ENCODE data around the gene DDOST.
A peak's percentile ranks its signal among the peaks of the same experiment; 100 is the strongest.

Gene DDOST

GRCh38 chr1:20658166-20658915 lies 2.8 kb downstream of the DDOST start:
- DNase-seq, result no peak

- DNase-seq, result no peak
These were observed 4.1 kb downstream of the DDOST start for GRCh38 chr1:20657024-20657423.

DNA sequence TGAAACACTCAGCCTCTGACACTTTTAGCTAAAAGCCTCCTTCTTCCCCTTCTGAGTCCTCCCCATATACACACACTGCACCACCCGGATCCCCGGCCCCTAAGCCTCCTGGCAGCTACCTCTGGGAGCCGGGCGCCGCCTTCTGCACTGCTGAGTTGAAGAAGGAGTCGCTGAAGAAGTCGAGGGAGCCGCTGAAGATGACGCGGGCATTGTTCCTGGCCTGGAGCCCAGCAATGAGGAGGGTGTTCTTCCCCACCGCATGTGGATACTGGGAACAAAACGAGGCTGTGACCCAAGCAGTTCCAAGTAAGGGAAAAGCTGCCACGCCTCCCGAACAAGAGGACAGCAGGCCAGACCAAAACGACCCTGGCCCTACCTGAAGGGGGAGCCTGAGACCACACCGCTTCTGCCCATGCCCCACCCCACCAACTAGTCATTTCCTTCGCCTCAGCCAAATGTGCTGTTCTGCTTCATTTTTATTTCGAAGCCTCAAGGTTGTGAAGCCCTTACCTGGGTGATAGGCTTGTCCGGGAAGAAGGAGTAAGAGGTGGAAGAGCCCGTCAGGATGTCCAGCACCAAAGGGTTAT lies 7.0 kb downstream of the DDOST start:
- DNase-seq, result no peak

DNA sequence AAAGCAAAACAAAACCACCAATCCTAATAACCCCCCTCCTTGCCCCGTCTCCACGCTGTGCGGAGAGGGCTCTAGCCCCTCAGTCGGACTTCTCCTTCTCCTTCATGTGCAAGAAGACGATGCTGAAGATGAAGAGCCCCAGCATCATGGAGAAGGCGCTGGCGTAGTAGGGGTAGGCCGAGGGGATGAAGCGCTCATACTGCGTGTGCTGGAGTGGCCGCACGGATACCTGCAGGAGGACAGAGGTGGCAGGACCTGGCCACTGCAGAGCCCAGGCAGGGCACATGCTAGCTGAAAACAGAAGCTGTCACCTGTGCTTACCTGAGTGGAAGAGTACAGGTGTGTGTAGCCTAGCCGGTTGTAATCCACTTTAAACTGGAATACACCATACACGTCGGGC lies 8.9 kb downstream of the DDOST start:
- no peak for DNase-seq

DNA sequence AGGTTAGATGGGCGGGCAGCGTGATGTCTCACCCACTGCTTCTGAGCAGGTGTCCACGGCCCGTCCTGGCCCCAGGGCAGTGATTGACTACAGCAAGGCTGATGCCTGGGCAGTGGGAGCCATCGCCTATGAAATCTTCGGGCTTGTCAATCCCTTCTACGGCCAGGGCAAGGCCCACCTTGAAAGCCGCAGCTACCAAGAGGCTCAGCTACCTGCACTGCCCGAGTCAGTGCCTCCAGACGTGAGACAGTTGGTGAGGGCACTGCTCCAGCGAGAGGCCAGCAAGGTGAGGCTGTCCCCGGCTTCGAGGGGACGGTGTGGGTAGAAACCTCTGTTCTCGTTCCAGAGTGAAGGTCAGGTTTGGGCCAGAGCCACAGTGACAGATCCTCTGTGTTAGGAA lies 12.2 kb downstream of the DDOST start:
- DNase-seq, result no peak

DNA sequence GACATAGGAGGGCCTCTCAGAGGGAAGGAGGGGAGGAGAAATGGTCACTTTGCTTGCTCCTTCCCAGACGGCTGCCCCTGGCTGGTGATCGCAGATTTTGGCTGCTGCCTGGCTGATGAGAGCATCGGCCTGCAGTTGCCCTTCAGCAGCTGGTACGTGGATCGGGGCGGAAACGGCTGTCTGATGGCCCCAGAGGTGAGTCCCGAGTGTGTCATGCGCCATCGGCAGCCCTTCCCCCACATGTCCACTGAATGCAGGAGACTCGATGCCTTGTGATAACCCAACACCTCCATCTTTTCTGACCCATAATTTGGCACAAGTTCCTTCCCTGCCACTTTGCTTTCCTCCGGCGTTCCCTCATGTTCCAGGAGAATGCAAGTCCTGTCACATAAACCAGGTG lies 12.7 kb downstream of the DDOST start:
- no peak for DNase-seq

GRCh38 chr1:20645414-20645813 lies 15.8 kb downstream of the DDOST start:
- DNase-seq, result no peak

DNA sequence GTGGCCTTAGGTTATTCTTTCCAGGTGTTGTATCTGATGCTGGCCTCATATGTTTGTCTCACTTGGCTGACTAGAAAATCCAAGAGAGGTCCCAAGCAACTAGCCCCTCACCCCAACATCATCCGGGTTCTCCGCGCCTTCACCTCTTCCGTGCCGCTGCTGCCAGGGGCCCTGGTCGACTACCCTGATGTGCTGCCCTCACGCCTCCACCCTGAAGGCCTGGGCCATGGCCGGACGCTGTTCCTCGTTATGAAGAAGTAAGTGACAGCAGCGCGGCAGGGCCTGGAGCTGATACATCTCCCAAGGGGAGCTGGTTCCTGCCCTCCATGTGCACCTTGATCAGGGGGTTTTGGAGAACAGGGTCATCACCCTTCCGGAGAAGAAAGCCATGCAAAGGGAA lies 16.8 kb downstream of the DDOST start:
- no peak for DNase-seq

DNA sequence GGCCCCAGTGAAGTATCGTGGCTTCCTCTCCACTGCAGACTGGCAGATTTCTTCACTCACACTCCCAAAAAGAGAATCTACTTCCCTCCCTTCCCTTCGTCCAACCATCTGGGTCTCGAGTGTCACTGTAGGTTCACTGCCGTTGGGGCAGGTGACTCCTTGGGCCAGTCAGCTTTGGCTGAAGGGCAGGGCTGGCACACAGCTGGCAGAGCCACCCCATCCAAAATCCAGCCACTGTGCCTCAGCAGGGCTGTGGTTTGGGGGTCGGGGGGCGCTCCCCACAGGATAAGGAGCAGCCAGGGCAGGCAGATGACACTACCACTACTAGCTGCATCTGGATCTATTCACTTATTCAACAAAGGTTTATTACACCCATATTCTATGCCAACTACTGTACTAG lies 18.1 kb downstream of the DDOST start:
- DNase-seq, result no peak

GRCh38 chr1:20641975-20642374 lies 19.2 kb downstream of the DDOST start:
- DNase-seq, result no peak

GRCh38 chr1:20640183-20640597 lies 21.0 kb downstream of the DDOST start:
- DNase-seq, result no peak

- DNase-seq, result no peak
These were observed 24.3 kb downstream of the DDOST start for GRCh38 chr1:20636785-20637347.

- DNase-seq, result no peak
These were observed 26.5 kb downstream of the DDOST start for GRCh38 chr1:20634594-20635084.

- no peak for DNase-seq
These were observed 27.0 kb downstream of the DDOST start for GRCh38 chr1:20634065-20634593.

DNA sequence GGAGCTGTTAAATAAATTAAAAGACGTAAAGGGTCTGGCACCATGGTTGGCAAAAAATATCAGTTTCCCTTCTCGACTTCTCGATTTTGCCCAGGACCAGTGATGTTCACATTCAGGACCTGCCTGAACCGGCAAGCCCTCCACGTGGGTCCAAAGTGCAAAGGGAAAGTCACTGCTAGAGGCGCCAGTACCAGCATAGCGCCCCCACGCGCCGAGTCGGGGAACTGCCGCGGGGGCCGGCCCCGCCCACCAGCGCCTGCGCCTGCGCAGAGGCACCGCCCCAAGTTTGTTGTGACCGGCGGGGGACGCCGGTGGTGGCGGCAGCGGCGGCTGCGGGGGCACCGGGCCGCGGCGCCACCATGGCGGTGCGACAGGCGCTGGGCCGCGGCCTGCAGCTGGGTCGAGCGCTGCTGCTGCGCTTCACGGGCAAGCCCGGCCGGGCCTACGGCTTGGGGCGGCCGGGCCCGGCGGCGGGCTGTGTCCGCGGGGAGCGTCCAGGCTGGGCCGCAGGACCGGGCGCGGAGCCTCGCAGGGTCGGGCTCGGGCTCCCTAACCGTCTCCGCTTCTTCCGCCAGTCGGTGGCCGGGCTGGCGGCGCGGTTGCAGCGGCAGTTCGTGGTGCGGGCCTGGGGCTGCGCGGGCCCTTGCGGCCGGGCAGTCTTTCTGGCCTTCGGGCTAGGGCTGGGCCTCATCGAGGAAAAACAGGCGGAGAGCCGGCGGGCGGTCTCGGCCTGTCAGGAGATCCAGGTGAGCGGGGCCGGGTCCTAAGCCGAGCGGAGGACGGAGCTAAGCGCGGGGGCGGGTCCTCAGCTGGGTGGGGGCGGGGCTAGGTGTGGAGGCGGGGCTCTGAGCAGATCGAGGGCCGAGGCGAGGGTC lies 27.7 kb downstream of the DDOST start, which contains the start of gene PINK1:
PINK1 (plus strand) TSS at position 269 of the 875 bp plus-strand sequence; CDS start at position 360, 91 bp downstream.
- peak; percentile 69 for DNase-seq

DNA sequence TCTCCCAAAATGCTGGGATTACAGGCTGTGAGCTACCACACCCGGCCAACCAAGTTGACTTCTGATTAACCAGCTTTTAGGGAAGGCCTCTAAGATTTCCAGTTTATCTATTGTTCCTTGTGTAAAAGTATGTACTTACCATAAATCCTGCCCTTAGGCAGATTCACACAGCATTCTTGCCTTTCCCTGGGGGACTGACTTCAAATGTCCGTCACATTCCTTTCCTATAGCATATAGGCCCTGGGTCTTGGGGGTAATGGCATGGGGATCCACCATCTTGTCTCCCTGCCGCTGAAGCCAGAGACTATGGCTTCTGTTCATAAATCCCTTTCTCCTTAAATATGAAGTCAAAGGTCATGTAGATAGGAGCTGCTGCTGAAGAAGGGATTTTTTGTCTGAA lies 28.8 kb downstream of the DDOST start:
- no peak for DNase-seq

GRCh38 chr1:20630729-20631128 lies 30.4 kb downstream of the DDOST start:
- no peak for DNase-seq

GRCh38 chr1:20626524-20626923 lies 34.6 kb downstream of the DDOST start:
- no peak for DNase-seq

- no peak for DNase-seq
These were observed 35.1 kb downstream of the DDOST start for GRCh38 chr1:20626098-20626427.

DNA sequence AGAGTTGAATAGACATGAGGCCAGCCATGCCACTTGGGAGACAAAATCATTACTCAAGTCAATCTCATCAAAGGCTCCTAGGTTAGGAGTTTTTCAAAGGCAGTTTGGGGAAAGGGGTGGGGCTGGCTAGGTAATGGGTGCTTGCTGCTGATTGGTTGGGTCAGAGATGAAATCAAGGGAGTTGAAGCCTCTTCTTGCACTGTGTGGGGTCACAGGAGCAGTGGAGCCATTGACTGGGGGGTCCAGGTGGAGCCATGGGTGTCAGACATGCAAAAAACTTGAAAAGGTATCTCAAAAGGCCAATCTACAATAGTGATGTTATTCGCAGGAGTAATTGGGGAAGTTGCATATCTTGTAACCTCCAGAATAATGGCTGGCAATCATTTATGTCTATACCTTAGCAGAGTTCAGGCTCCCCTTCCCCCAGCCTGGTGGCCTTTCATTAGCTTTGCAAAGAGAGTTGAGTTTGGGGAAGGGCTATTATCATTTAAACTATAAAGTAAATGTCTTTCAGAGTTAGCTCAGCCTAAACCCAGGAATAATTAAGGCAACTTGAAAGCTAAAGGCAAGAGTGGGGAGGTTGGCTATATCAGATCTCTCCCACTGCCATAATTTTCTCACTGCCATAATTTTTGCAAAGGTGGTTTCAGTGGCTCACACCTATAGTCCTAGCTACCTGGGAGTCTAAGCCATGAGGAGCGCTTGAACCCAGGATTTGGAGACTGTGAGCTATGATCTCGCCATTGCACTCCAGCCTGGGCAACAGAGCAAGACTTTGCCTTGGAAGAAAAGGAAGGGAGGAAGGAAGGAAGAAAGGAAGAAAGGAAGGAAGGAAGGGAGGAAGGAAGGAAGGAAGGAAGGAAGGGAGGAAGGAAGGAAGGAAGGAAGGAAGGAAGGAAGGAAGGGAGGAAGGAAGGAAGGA lies 35.7 kb downstream of the DDOST start:
- no peak for DNase-seq

- no peak for DNase-seq
These were observed 36.5 kb downstream of the DDOST start for GRCh38 chr1:20624709-20625108.

- no peak for DNase-seq
These were observed 40.2 kb downstream of the DDOST start for GRCh38 chr1:20621012-20621411.

Data from 8988T (cell line).